Neuronal stem cell (in vitro differentiated cells): ENCODE measurements around the gene SYNDIG1.

Source experiments
- DNase-seq: peaks from one replicate; pipeline ENCODE4 v3.0.0-alpha.2; 2013; ENCODE audit warnings: low spot score
- H2AFZ ChIP-seq: one replicate; pipeline ENCODE4 v1.6.1; 2013; ENCODE audit warnings: mild to moderate bottlenecking, low read length, inconsistent platforms
- H2AK5ac ChIP-seq: 2 replicates; pipeline ENCODE4 v1.6.1; 2013; ENCODE audit warnings: low read depth, mild to moderate bottlenecking, inconsistent platforms, low read length, moderate library complexity, mixed read lengths
- H2BK120ac ChIP-seq: 2 replicates; pipeline ENCODE4 v1.6.1; 2013; ENCODE audit warnings: low read depth, mild to moderate bottlenecking, inconsistent platforms, low read length, moderate library complexity, mixed read lengths
- H2BK12ac ChIP-seq: one replicate; pipeline ENCODE4 v1.6.1; 2013; ENCODE audit warnings: low read length, inconsistent platforms
- H2BK15ac ChIP-seq: 2 replicates; pipeline ENCODE4 v1.6.1; 2013; ENCODE audit warnings: mild to moderate bottlenecking, low read length, inconsistent platforms, mixed read lengths
- H2BK5ac ChIP-seq: one replicate; pipeline ENCODE4 v1.6.1; 2013; ENCODE audit warnings: inconsistent platforms, mild to moderate bottlenecking, low read length, moderate library complexity
- H3K14ac ChIP-seq: one replicate; pipeline ENCODE4 v1.6.1; 2013; ENCODE audit warnings: low read length, inconsistent platforms
- H3K18ac ChIP-seq: 2 replicates; pipeline ENCODE4 v1.6.1; 2013; ENCODE audit warnings: low read length, inconsistent platforms
- H3K23ac ChIP-seq: 2 replicates; pipeline ENCODE4 v1.6.1; 2013; ENCODE audit warnings: low read depth, mild to moderate bottlenecking, mixed read lengths, low read length, inconsistent platforms; ENCODE audit not compliant: poor library complexity
- H3K27ac ChIP-seq: replicated peaks from 3 replicates; pipeline ENCODE4 v1.5.1; 2013; ENCODE audit warnings: low read length, inconsistent platforms
- H3K27me3 ChIP-seq, 3 experiments: 2 replicates each; pipeline ENCODE4 v1.6.1; 2013; ENCODE audit warnings: low read length in 3 of 3, mild to moderate bottlenecking in 2 of 3, inconsistent platforms in 1 of 3, low read depth in 1 of 3, mixed read lengths in 1 of 3, moderate library complexity in 1 of 3; ENCODE audit not compliant: control insufficient read depth in 3 of 3, insufficient read depth in 3 of 3
- H3K36me3 ChIP-seq, 2 donors: replicated peaks in 1 of 2; 2 replicates each; pipeline ENCODE4 v1.6.1; 2013; ENCODE audit warnings: low read length in 2 of 2; ENCODE audit not compliant: control insufficient read depth in 2 of 2, insufficient read depth in 2 of 2
- H3K4ac ChIP-seq: 2 replicates; pipeline ENCODE4 v1.6.1; 2013; ENCODE audit warnings: inconsistent platforms, mild to moderate bottlenecking, low read length, moderate library complexity
- H3K4me1 ChIP-seq, 2 donors: 1 replicate in 1 of 2; 2 replicates in 1 of 2; pipeline ENCODE4 v1.6.1; 2013; ENCODE audit warnings: low read length in 2 of 2, low read depth in 1 of 2; ENCODE audit not compliant: control insufficient read depth in 2 of 2, insufficient read depth in 1 of 2
- H3K4me2 ChIP-seq: one replicate; pipeline ENCODE4 v1.6.1; 2013; ENCODE audit warnings: mild to moderate bottlenecking, low read length, inconsistent platforms; ENCODE audit not compliant: insufficient read depth, poor library complexity, severe bottlenecking
- H3K4me3 ChIP-seq, 2 donors: 2 replicates each; pipeline ENCODE4 v1.5.1; 2013; ENCODE audit warnings: low read length in 2 of 2, mild to moderate bottlenecking in 2 of 2, inconsistent platforms in 1 of 2, moderate library complexity in 1 of 2
- H3K79me1 ChIP-seq: one replicate; pipeline ENCODE4 v1.6.1; 2013; ENCODE audit warnings: low read depth, mild to moderate bottlenecking, inconsistent platforms, low read length, moderate library complexity
- H3K9ac ChIP-seq: one replicate; pipeline ENCODE4 v1.6.1; 2013; ENCODE audit warnings: mild to moderate bottlenecking, low read depth, low read length, inconsistent platforms; ENCODE audit not compliant: poor library complexity
- H3K9me3 ChIP-seq, 2 donors: replicated peaks in 1 of 2; 2 replicates each; pipeline versions ENCODE3 to v1.6.1; 2013; ENCODE audit warnings: low read length in 2 of 2, mild to moderate bottlenecking in 2 of 2, inconsistent platforms in 1 of 2, low read depth in 1 of 2, mixed read lengths in 1 of 2, moderate library complexity in 1 of 2; ENCODE audit not compliant: control insufficient read depth in 2 of 2, insufficient read depth in 1 of 2
- H4K8ac ChIP-seq: one replicate; pipeline ENCODE4 v1.6.1; 2013; ENCODE audit warnings: low read depth, mild to moderate bottlenecking, inconsistent platforms, low read length, moderate library complexity
- H4K91ac ChIP-seq: one replicate; pipeline ENCODE4 v1.6.1; 2013; ENCODE audit warnings: low read length, low read depth, mild to moderate bottlenecking, inconsistent platforms; ENCODE audit not compliant: poor library complexity
- WGBS, 2 donors: extraction: QIAGEN DNeasy Blood & Tissue Kit; methylation state at CpG; one replicate each; pipeline ENCODE4 v1.1.7; 2013; ENCODE audit warnings: missing lambda C conversion rate in 2 of 2, mixed read lengths in 1 of 2; ENCODE audit not compliant: insufficient read length in 2 of 2, insufficient replicate concordance in 1 of 2; ENCODE audit errors: extremely low coverage in 2 of 2; 5-methylcytosine and 5-hydroxymethylcytosine counted together

Gene SYNDIG1

GRCh38 chr20:24638591-24639548, 169.4 kb downstream of the SYNDIG1 start:
- Histone ChIP-seq H3K79me1 (no peaks in the 10 kb centered on the region), H4K8ac (no peak overlapping the region), H2BK12ac (no peak overlapping the region), H3K14ac (no peak overlapping the region), H2BK120ac (no peak overlapping the region), H2BK5ac (no peak overlapping the region), H4K91ac (no peak overlapping the region), H2AK5ac (no peak overlapping the region), H3K9me3 (no peaks in the 10 kb centered on the region), H2BK15ac (no peak overlapping the region), H3K36me3 (no peaks in the 10 kb centered on the region), H3K4ac (no peak overlapping the region), H3K4me3 (no peak overlapping the region), H3K27ac (no peak overlapping the region), H3K27me3 (no peaks in the 10 kb centered on the region), H3K4me2 (no peak overlapping the region), H3K9ac (no peak overlapping the region), H2AFZ (no peak overlapping the region), H3K4me1 (peaks cover 0 to 2% of the 10 kb centered on the region in 2 donors), H3K18ac (no peak overlapping the region), H3K23ac (no peak overlapping the region)
- DNase-seq = no peak
- WGBS, 2 donors = no CpG with 5 or more reads among the region's 12 CpGs

- H2BK15ac ChIP-seq = no peak overlapping the region
- H3K4me1 ChIP-seq = no peaks in the 10 kb centered on the region
- no peak overlapping the region for H2BK120ac ChIP-seq
- no peak overlapping the region for H3K4me2 ChIP-seq
- no peak overlapping the region for H4K8ac ChIP-seq
- H4K91ac ChIP-seq = no peak overlapping the region
- H3K14ac ChIP-seq = no peak overlapping the region
- no peaks in the 10 kb centered on the region for H3K79me1 ChIP-seq
- no peak overlapping the region for H2AK5ac ChIP-seq
- H2BK5ac ChIP-seq = no peak overlapping the region
- no peaks in the 10 kb centered on the region for H3K36me3 ChIP-seq
- DNase-seq = no peak
- no peak overlapping the region for H2BK12ac ChIP-seq
- H3K27me3 ChIP-seq = no peaks in the 10 kb centered on the region
- no peak overlapping the region for H3K27ac ChIP-seq
- H3K9ac ChIP-seq = no peak overlapping the region
- no peaks in the 10 kb centered on the region for H3K9me3 ChIP-seq
- no peak overlapping the region for H3K18ac ChIP-seq
- no peak overlapping the region for H3K4me3 ChIP-seq
- no peak overlapping the region for H3K23ac ChIP-seq
- no CpG with 5 or more reads among the region's 2 CpGs for WGBS, 2 donors
- H2AFZ ChIP-seq = no peak overlapping the region
- no peak overlapping the region for H3K4ac ChIP-seq
Observed at GRCh38 chr20:24640276-24640675, 170.8 kb downstream of the SYNDIG1 start.

- no peak overlapping the region for H2AFZ ChIP-seq
- H4K91ac ChIP-seq = no peak overlapping the region
- no peak overlapping the region for H3K9ac ChIP-seq
- no peak overlapping the region for H3K4ac ChIP-seq
- no peak overlapping the region for H3K14ac ChIP-seq
- H2AK5ac ChIP-seq = no peak overlapping the region
- no peaks in the 10 kb centered on the region for H3K4me1 ChIP-seq
- H3K27ac ChIP-seq = no peak overlapping the region
- H3K23ac ChIP-seq = no peak overlapping the region
- no peak overlapping the region for H3K4me3 ChIP-seq
- no peak overlapping the region for H2BK5ac ChIP-seq
- no peak for DNase-seq
- H3K4me2 ChIP-seq = no peak overlapping the region
- no peak overlapping the region for H4K8ac ChIP-seq
- H2BK15ac ChIP-seq = no peak overlapping the region
- WGBS, 2 donors = no CpG with 5 or more reads among the region's 6 CpGs
- H3K27me3 ChIP-seq = no peaks in the 10 kb centered on the region
- H3K9me3 ChIP-seq = no peaks in the 10 kb centered on the region
- H3K36me3 ChIP-seq = no peaks in the 10 kb centered on the region
- H2BK12ac ChIP-seq = no peak overlapping the region
- no peaks in the 10 kb centered on the region for H3K79me1 ChIP-seq
- H3K18ac ChIP-seq = no peak overlapping the region
- no peak overlapping the region for H2BK120ac ChIP-seq
Observed at GRCh38 chr20:24640686-24641085, 171.3 kb downstream of the SYNDIG1 start.

GRCh38 chr20:24643731-24644626, 174.6 kb downstream of the SYNDIG1 start:
- Histone ChIP-seq H4K91ac (no peak overlapping the region), H3K9ac (no peak overlapping the region), H3K27ac (no peak overlapping the region), H3K36me3 (no peaks in the 10 kb centered on the region), H2BK5ac (no peak overlapping the region), H3K18ac (no peak overlapping the region), H3K14ac (no peak overlapping the region), H3K4me2 (no peak overlapping the region), H2AK5ac (no peak overlapping the region), H2BK12ac (no peak overlapping the region), H2BK120ac (no peak overlapping the region), H2BK15ac (no peak overlapping the region), H3K9me3 (no peaks in the 10 kb centered on the region), H3K4ac (no peak overlapping the region), H3K27me3 (no peaks in the 10 kb centered on the region), H3K4me3 (no peak overlapping the region), H4K8ac (no peak overlapping the region), H3K23ac (no peak overlapping the region), H3K4me1 (no peaks in the 10 kb centered on the region), H2AFZ (no peak overlapping the region), H3K79me1 (no peaks in the 10 kb centered on the region)
- DNase-seq = no peak
- no CpG with 5 or more reads among the region's 2 CpGs for WGBS, 2 donors
